PC-9 (cell line): ENCODE measurements around the gene MTMR3.

Source experiments
- EZH2 ChIP-seq: fragments of 200-600 bp; sonication (generic); IDR thresholded peaks from 2 replicates; pipeline ENCODE4 v1.8.0; 2017; ENCODE audit warnings: antibody characterized with exemption, low read depth
- TF ChIP-seq, protein P1 (sequence below): fragments of 200-600 bp; sonication (generic); conservative IDR thresholded peaks from 2 replicates; pipeline ENCODE4 v1.6.1; 2017; ENCODE audit warnings: mixed run types, antibody characterized with exemption, mild to moderate bottlenecking, moderate library complexity

DNA sequence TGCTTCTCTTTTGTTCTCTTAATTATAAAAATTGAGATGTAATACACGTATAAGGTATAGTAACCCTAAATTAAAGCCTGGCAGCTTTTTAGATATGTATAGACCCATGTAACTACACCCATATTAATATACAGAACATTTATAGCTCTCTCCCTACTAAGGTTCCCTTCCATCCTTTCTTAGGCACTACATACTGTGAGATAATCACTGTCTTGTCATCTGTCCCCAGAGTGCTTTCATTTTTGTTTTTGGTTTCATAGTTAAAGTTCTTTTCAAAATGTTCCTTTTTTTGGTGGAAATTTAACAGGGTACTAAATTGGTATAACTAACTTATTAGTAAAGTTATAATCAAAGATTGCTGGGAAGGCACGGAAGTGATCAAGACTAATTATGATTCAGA lies 49.2 kb downstream of the MTMR3 start:
- TF ChIP-seq, protein P1, sequence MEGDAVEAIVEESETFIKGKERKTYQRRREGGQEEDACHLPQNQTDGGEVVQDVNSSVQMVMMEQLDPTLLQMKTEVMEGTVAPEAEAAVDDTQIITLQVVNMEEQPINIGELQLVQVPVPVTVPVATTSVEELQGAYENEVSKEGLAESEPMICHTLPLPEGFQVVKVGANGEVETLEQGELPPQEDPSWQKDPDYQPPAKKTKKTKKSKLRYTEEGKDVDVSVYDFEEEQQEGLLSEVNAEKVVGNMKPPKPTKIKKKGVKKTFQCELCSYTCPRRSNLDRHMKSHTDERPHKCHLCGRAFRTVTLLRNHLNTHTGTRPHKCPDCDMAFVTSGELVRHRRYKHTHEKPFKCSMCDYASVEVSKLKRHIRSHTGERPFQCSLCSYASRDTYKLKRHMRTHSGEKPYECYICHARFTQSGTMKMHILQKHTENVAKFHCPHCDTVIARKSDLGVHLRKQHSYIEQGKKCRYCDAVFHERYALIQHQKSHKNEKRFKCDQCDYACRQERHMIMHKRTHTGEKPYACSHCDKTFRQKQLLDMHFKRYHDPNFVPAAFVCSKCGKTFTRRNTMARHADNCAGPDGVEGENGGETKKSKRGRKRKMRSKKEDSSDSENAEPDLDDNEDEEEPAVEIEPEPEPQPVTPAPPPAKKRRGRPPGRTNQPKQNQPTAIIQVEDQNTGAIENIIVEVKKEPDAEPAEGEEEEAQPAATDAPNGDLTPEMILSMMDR: no peak
- TF ChIP-seq EZH2: no peak
